SH-SY5Y (cell line): ENCODE measurements around the gene UBE2R2.

Experiments
- GATA2 ChIP-seq: IDR thresholded peaks from 2 replicates; pipeline ENCODE4 v1.6.1; 2011; ENCODE audit warnings: mild to moderate bottlenecking, low read depth, low read length
- GATA3 ChIP-seq: IDR thresholded peaks from 2 replicates; pipeline ENCODE4 v1.6.1; 2011; ENCODE audit warnings: low read depth, mild to moderate bottlenecking, low read length, moderate library complexity

Gene UBE2R2

GRCh38 chr9:33932078-33932807 is 115.3 kb downstream of the UBE2R2 start:
- TF ChIP-seq GATA2: no peak
- TF ChIP-seq GATA3: no peak

- TF ChIP-seq GATA2 (no peak), GATA3 (no peak)
Measured at GRCh38 chr9:33934188-33934878, 117.4 kb downstream of the UBE2R2 start.

GRCh38 chr9:33939924-33940874 is 123.2 kb downstream of the UBE2R2 start:
- TF ChIP-seq GATA2 (no peak), GATA3 (no peak)

- no peak for TF ChIP-seq GATA2
- no peak for TF ChIP-seq GATA3
Measured at GRCh38 chr9:33942471-33943083, 125.6 kb downstream of the UBE2R2 start.

- TF ChIP-seq GATA2 (no peak), GATA3 (no peak)
Measured at GRCh38 chr9:33943389-33943788, 126.4 kb downstream of the UBE2R2 start.

- TF ChIP-seq GATA3 (no peak), GATA2 (no peak)
Measured at GRCh38 chr9:33946779-33947535, 130.0 kb downstream of the UBE2R2 start.

- TF ChIP-seq GATA2: no peak
- no peak for TF ChIP-seq GATA3
Measured at GRCh38 chr9:33950371-33950770, 133.4 kb downstream of the UBE2R2 start.

GRCh38 chr9:33952066-33952465 is 135.1 kb downstream of the UBE2R2 start:
- no peak for TF ChIP-seq GATA3
- no peak for TF ChIP-seq GATA2

GRCh38 chr9:33956544-33956943 is 139.6 kb downstream of the UBE2R2 start:
- TF ChIP-seq GATA2: no peak
- no peak for TF ChIP-seq GATA3

GRCh38 chr9:33959725-33960124 is 142.8 kb downstream of the UBE2R2 start:
- TF ChIP-seq GATA3: no peak
- TF ChIP-seq GATA2: no peak

- TF ChIP-seq GATA3: no peak
- TF ChIP-seq GATA2: no peak
Measured at GRCh38 chr9:33964086-33964768, 147.3 kb downstream of the UBE2R2 start.
